ENCODE data around the gene EPHA8.

EPHA8 gene

GRCh38 chr1:22569269-22569668 lies 6.0 kb downstream of the EPHA8 start:
- no peak for DNase-seq

- no peak for DNase-seq
These were observed 7.0 kb downstream of the EPHA8 start for GRCh38 chr1:22570140-22570909.

GRCh38 chr1:22572818-22573217 lies 9.5 kb downstream of the EPHA8 start:
- no peak for DNase-seq

- DNase-seq, result no peak
These were observed 9.9 kb downstream of the EPHA8 start for GRCh38 chr1:22573237-22573636.

GRCh38 chr1:22575532-22576149 lies 12.4 kb downstream of the EPHA8 start:
- no peak for DNase-seq

- DNase-seq, result no peak
These were observed 12.9 kb downstream of the EPHA8 start for GRCh38 chr1:22576150-22576544.

- DNase-seq, result no peak
These were observed 13.3 kb downstream of the EPHA8 start for GRCh38 chr1:22576617-22577016.

GRCh38 chr1:22578732-22579361 lies 15.6 kb downstream of the EPHA8 start:
- no peak for DNase-seq

GRCh38 chr1:22579541-22580155 lies 16.4 kb downstream of the EPHA8 start:
- no peak for DNase-seq

GRCh38 chr1:22582661-22583635 lies 19.7 kb downstream of the EPHA8 start:
- DNase-seq, result no peak

- no peak for DNase-seq
These were observed 20.8 kb downstream of the EPHA8 start for GRCh38 chr1:22584001-22584562.

- DNase-seq, result no peak
These were observed 21.7 kb downstream of the EPHA8 start for GRCh38 chr1:22584970-22585369.

- DNase-seq, result no peak
These were observed 22.2 kb downstream of the EPHA8 start for GRCh38 chr1:22585471-22585870.

- no peak for DNase-seq
These were observed 23.3 kb downstream of the EPHA8 start for GRCh38 chr1:22586356-22587130.

- DNase-seq, result no peak
These were observed 24.0 kb downstream of the EPHA8 start for GRCh38 chr1:22587247-22587646.

- DNase-seq, result no peak
These were observed 25.7 kb downstream of the EPHA8 start for GRCh38 chr1:22588899-22589422.

- no peak for DNase-seq
These were observed 28.3 kb downstream of the EPHA8 start for GRCh38 chr1:22591576-22591975.

- DNase-seq, result no peak
These were observed 28.8 kb downstream of the EPHA8 start for GRCh38 chr1:22592051-22592450.

- no peak for DNase-seq
These were observed 29.9 kb downstream of the EPHA8 start for GRCh38 chr1:22592919-22593790.

- no peak for DNase-seq
These were observed 31.1 kb downstream of the EPHA8 start for GRCh38 chr1:22594396-22594795.
